AG09309 (cell line): ENCODE measurements around the gene SLX4IP.
"Not testable (repeated sequence)": the region's sequence is repeated elsewhere in the genome, so short reads cannot be mapped to it uniquely, and the experiment has no call there.

Experiments
- DNase-seq: peaks from one replicate; pipeline ENCODE4 v3.0.0-alpha.2; 2010; ENCODE audit warnings: low read depth
- H3K4me3 ChIP-seq: 2 replicates; pipeline ENCODE4 v1.5.1; 2011; ENCODE audit warnings: mild to moderate bottlenecking, low read depth, low read length, moderate library complexity; ENCODE audit not compliant: control insufficient read depth
- TF ChIP-seq, protein P1 (sequence below): IDR thresholded peaks from 2 replicates; pipeline ENCODE4 v1.5.1; 2011; ENCODE audit warnings: mild to moderate bottlenecking, low read depth, low read length, inconsistent platforms; ENCODE audit not compliant: insufficient read depth, control insufficient read depth; ENCODE audit errors: missing control alignments

The SLX4IP gene

DNA sequence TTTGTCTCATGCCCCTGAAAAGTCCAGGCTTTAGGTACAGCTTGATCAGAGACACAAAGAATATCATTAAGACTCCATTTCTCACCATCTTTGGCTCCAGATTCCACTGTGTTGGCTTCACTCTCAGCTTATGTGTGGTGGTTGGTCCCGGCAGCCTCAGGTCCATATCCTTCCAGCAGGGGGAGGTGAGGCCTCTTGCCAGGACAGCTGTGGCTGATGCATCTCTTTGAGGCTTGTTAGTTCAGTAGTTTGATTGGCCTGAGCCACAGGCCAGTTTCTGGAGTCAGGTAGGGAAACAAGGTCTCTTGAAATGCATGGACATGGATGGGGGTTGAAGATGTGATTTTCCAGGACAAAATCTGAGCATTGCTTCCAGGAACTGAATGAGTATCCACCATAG lies 176.3 kb downstream of the SLX4IP start:
- no peak overlapping the region for H3K4me3 ChIP-seq
- no peak for DNase-seq
- TF ChIP-seq, protein P1, sequence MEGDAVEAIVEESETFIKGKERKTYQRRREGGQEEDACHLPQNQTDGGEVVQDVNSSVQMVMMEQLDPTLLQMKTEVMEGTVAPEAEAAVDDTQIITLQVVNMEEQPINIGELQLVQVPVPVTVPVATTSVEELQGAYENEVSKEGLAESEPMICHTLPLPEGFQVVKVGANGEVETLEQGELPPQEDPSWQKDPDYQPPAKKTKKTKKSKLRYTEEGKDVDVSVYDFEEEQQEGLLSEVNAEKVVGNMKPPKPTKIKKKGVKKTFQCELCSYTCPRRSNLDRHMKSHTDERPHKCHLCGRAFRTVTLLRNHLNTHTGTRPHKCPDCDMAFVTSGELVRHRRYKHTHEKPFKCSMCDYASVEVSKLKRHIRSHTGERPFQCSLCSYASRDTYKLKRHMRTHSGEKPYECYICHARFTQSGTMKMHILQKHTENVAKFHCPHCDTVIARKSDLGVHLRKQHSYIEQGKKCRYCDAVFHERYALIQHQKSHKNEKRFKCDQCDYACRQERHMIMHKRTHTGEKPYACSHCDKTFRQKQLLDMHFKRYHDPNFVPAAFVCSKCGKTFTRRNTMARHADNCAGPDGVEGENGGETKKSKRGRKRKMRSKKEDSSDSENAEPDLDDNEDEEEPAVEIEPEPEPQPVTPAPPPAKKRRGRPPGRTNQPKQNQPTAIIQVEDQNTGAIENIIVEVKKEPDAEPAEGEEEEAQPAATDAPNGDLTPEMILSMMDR: peak; percentile 64

DNA sequence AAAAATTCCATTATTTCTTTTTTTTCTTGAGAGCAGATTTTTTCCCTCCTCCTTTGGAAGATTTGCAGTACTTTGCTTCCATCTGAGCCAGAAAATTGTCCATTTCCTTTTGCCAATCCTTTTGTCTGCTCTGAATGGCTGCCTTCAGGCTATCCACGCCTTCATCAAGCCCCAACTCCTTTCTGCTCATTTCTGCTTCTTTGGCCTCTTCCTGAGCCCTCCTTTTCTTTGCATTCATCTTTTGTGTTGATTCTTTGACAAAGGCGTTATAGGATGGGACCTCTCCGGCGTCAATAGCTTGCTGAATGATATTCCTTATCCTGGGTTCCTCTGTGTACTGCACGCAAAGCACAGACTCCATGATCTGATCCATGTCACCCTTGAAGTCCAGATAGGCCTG lies 178.3 kb downstream of the SLX4IP start:
- not testable (repeated sequence) for DNase-seq, H3K4me3 ChIP-seq

DNA sequence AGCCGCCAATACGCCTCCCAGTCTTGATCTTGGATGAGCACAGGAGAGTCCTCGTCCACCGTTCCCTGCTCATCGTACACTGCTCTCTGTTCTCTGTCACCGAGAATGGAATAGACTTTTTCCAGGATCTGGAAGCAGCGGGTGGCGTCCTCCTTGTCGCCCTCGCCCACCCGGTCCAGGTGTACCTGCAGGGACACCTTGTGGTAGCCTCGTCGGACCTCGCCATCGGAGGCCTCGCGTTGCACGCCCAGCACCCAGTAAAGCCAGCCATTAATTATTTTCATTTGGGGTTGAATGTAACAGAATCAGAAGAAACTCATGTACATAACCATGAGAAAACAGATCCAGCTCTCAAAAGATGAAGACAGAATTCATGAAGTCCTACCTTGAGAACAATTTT lies 178.8 kb downstream of the SLX4IP start:
- H3K4me3 ChIP-seq: no peak overlapping the region
- TF ChIP-seq, protein P1: no peak
- DNase-seq: no peak

DNA sequence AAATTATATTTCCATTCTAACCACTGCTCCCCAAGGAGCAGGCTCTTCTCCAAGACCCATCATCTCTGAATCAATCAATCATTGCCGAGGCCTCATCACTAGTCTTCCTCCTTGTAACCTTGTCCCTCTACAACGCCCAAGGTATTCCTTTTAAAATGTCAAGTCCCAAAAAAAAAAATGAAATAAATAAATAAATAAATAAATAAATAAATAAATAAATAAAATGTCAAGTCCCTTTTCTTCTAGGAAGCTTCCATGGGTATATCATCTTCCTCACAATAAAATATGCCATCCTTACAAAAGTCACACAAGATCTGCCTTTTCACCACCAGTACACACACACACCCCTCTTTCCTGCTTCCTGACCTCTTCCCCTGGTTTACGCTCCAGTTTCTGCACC lies 181.1 kb downstream of the SLX4IP start:
- TF ChIP-seq, protein P1: no peak
- H3K4me3 ChIP-seq: no peak overlapping the region
- DNase-seq: no peak

DNA sequence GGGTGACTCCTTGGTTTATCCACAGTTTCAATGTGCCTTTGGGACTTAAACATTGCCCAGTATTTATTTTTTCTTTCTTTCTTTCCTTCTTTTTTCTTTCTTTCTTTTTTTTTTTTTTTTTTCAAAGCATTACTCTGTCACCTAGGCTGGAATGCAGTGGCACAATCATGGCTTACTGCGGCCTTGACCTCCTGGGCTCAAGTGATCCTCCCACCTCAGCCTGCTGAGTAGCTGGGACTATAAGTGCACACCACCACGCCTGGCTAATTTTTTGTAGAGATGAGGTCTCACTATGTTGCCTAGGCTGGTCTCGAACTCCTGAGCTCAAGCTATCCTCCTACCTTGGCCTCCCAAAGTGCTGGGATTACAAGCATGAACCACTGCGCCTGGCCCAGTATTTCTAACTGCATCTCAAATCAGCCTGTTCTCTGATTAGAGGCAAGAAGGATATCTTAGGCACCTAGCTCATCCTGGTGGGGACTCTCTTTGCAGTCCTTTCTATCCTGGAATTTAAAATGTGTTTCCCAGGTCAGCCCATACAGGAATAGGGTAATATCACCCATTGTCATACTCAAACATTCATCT lies 182.5 kb downstream of the SLX4IP start:
- not testable (repeated sequence) for H3K4me3 ChIP-seq, DNase-seq

DNA sequence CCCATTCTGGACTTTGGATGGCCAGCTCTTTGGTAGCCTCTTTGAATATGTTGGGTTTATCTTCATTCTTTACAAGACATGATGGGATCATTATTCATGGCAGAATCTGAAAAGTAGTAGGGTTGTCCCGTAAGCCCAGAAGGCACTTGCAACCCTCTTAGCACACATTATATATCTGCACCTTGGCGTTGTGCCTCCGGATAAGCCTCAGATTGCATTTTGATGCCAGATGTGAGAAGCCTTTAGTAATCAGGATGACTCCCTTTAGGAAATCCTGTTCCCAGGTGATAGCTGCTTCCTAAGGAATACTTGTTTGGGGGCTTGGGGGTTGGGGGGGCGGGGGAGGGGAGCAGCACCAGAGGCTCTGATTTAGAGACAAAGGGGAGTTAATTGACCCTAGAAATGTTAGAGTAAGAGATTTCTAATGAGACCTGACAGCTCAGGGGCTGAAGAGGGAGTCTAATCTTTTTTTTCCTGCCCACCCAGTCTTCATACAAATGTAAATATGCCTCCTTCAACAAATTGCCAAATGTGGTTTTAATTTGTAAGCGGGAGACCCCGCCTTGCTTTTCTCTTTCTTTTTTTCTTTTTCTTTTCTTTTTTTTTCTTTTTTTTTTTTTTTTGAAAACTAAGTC lies 183.6 kb downstream of the SLX4IP start:
- DNase-seq: no peak
- TF ChIP-seq, protein P1: no peak
- H3K4me3 ChIP-seq: no peak overlapping the region

DNA sequence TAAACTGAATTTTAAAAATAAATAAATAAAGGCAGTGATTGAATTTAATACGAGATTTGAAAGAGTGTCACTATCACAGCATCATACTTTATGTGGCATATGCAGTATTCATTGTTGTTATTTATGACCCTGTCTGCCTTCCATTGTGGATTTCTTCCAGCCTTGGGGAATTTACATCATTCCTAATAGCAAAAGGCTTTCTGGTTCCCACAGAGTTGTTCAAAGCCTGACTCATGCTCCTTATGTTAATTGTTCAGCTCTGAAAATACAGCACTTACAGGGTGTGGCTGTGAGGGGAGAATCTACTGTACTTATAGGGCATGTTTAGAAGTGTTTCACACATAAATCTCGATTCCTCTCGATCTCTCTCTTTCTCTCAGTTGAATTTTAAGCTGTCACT lies 184.3 kb downstream of the SLX4IP start:
- H3K4me3 ChIP-seq: no peak overlapping the region
- TF ChIP-seq, protein P1: no peak
- DNase-seq: peak; percentile 94

DNA sequence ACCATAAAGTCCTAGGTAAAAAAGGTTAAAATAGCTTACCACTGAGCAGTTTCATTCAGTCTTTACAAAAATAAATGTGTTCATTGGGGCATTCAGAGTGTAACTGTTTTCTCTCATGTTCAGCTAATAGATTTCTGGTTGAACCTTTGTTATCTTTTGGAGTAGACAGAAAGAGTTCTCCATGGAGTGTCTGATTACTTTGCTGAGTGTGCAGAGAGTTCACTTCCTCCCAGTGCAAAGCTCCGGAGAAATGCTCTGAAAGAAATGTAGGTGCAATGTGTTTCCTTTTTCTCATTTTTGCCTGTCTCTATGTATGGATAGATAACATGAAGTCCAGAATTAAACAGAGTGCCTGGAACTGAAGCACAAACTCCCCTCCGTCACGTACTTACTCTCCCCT lies 186.0 kb downstream of the SLX4IP start:
- TF ChIP-seq, protein P1: no peak
- DNase-seq: no peak
- no peak overlapping the region for H3K4me3 ChIP-seq
